ENCODE results near the gene KLHL3.

The KLHL3 gene

GRCh38 chr5:137627706-137628105 lies 108.2 kb downstream of the KLHL3 start:
- no peak for DNase-seq

- DNase-seq, result peak; percentile 35 to 63
These were observed 108.6 kb downstream of the KLHL3 start for GRCh38 chr5:137627293-137627692.

- DNase-seq, result no peak
These were observed 111.0 kb downstream of the KLHL3 start for GRCh38 chr5:137624786-137625349.

GRCh38 chr5:137622850-137623249 lies 113.0 kb downstream of the KLHL3 start:
- no peak for DNase-seq

- DNase-seq, result no peak
These were observed 113.7 kb downstream of the KLHL3 start for GRCh38 chr5:137621861-137622823.

- no peak for DNase-seq
These were observed 114.6 kb downstream of the KLHL3 start for GRCh38 chr5:137621306-137621705.

GRCh38 chr5:137619191-137619870 lies 116.6 kb downstream of the KLHL3 start:
- DNase-seq, result peak; percentile 2 to 43

- no peak for DNase-seq
These were observed 117.4 kb downstream of the KLHL3 start for GRCh38 chr5:137618476-137618875.

- no peak for DNase-seq
These were observed 118.2 kb downstream of the KLHL3 start for GRCh38 chr5:137617528-137618205.

- no peak for DNase-seq
These were observed 119.8 kb downstream of the KLHL3 start for GRCh38 chr5:137616046-137616445.

- DNase-seq, result no peak
These were observed 120.6 kb downstream of the KLHL3 start for GRCh38 chr5:137615171-137615775.

GRCh38 chr5:137613554-137614265 lies 122.2 kb downstream of the KLHL3 start:
- DNase-seq, result no peak

GRCh38 chr5:137612576-137612975 lies 123.3 kb downstream of the KLHL3 start:
- no peak for DNase-seq

- no peak for DNase-seq
These were observed 124.0 kb downstream of the KLHL3 start for GRCh38 chr5:137611794-137612435.

- no peak for DNase-seq
These were observed 124.8 kb downstream of the KLHL3 start for GRCh38 chr5:137611011-137611580.

- no peak for DNase-seq
These were observed 125.3 kb downstream of the KLHL3 start for GRCh38 chr5:137610598-137610997.

- DNase-seq, result no peak
These were observed 126.8 kb downstream of the KLHL3 start for GRCh38 chr5:137609127-137609526.

- DNase-seq, result no peak
These were observed 128.1 kb downstream of the KLHL3 start for GRCh38 chr5:137607771-137608170.

- no peak for DNase-seq
These were observed 129.5 kb downstream of the KLHL3 start for GRCh38 chr5:137606401-137606800.

GRCh38 chr5:137605411-137605810 lies 130.5 kb downstream of the KLHL3 start:
- DNase-seq, result peak; percentile 24 to 39
